Skin epidermis (tissue), 12 donors: ENCODE measurements around the gene INS.
A peak's percentile ranks its signal among the peaks of the same experiment; 100 is the strongest.

Experiments used
- H3K27ac ChIP-seq, 21 experiments: fragments of 200-600 bp; sonication (generic) in 11 of 21; one replicate each; pipeline ENCODE4 v1.5.0; 2020; ENCODE audit warnings: mild to moderate bottlenecking in 3 of 21, inconsistent platforms in 2 of 21, moderate library complexity in 2 of 21
- H3K4me3 ChIP-seq, 7 experiments: fragments of 200-600 bp; sonication (generic) in 2 of 7; one replicate each; pipeline ENCODE4 v1.5.0; 2020; ENCODE audit warnings: inconsistent platforms in 2 of 7, mild to moderate bottlenecking in 2 of 7, moderate library complexity in 1 of 7

The INS gene

DNA sequence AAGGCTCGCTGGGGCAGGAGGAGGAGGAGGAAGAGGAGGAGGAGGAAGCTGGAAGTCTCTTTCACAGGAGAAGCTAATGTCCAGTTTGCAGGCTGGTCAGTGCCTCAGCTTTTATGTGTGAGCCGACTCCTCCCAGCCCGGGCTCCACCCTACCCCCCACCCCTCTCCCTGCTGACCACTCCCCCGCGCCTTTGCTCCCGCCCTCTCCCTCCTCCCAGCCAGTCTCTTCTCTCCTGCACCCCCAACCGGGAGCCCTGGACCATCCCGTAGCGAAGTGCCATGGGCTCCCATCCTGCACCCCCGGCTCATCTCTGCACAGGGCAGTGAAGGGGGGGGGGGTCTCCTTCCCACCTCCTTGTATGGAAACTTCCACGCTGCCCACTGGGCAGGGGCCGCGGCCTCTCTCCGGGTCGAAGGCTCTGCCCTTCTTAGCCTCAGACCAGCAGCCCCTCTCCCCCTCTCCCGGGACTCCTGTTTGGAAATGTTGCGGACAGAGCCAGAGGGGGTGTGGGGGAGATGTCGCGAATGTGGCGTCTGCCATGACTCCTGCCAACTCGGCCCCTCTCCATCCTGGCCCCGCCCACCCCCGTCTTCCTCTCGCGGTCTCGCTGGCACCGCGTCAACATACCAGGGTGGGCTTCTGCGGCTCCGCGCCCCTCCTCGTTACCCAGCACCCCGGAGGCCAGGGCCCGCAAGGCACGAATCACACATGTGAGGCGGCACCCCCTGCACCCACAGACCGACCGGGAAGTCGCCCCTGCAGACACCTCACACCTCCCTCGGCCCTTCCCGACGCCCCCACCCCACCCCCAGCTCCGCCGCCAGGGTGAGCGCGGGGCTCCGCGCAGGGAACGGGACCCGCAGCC, 23.6 kb downstream of the INS start:
- H3K4me3 ChIP-seq, result peak overlapping the region in 5 of 7 experiments; percentile 10 to 28 (median 23)
- H3K27ac ChIP-seq, result peak overlapping the region in 1 of 21 experiments; percentile 45

DNA sequence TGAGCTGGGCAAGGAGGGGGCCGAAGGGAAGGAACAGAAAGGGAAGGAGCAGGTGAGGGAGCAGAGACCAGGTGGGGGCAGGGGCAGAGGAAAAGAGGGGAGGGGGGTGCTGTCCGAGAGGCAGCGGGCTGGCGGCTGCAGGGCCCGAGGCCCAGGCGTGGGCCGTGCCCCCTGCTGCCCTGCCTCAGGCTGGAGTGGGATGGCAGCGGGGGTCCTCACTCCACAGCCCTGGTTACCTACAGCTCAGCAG, 24.1 kb downstream of the INS start:
- Histone ChIP-seq H3K4me3 (no peak overlapping the region), H3K27ac (no peak overlapping the region)

DNA sequence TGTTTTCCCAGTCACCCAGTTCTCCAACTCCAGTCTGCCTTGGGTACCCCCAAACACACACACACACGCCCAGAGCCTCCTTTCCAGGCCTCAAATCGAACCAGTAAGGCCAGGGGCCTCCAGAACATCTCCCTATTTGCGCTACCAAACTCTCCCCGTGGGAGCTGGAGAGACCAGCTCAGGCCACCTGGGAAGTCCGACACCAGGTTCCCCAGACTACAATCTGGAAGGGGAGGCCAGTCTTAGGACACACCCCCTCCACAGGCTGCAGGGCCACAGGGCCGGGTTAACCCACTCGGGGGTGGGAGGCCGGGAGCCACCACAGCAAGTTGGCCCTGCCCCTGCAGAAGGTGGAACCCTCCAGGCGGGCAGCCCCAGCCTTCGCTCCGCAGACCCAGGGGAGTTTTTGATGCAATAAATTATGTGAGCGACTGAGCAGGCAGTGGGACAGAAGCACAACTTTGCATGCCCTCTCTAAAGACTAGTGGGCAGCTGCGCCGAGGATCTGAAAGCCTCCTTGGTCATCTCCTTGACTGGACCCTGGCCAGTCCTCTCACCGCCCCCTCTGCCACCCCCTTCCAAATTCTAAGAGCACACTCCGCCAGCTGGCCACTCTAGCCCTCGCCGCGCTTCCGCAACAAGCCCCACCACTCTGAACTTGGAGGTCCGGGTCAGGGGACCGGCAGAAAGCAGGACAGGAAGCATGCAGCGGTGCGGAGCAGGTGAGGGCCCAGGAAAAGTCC, 24.6 kb downstream of the INS start:
- no peak overlapping the region for H3K27ac ChIP-seq
- H3K4me3 ChIP-seq, result no peak overlapping the region

DNA sequence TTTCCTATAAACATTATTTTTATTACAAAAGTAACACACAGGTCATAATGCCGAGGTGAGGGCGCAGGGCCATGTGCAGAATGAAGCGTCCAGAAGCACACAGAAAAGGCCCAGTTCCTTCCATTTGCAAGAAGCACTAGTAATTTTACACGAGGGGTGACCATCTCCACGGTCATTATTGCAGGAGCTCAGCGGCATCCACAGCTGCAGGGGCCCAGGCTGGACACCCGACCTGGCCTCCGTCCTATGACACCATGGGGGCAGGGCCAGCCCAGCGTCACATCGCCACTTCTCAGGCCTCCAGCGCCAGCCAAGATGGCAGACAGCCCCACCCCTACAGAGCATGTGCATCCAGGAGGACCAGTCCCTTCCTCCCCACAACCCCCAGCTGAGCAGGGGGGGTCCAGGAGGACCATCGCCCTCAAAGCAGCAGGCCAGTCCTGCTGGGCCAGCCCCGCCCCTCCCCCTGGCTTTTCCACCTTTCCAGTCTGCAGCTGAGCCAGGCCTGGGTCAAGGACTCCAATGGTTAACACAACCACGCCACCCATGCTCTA, 25.3 kb downstream of the INS start:
- Histone ChIP-seq H3K27ac (no peak overlapping the region), H3K4me3 (no peak overlapping the region)

DNA sequence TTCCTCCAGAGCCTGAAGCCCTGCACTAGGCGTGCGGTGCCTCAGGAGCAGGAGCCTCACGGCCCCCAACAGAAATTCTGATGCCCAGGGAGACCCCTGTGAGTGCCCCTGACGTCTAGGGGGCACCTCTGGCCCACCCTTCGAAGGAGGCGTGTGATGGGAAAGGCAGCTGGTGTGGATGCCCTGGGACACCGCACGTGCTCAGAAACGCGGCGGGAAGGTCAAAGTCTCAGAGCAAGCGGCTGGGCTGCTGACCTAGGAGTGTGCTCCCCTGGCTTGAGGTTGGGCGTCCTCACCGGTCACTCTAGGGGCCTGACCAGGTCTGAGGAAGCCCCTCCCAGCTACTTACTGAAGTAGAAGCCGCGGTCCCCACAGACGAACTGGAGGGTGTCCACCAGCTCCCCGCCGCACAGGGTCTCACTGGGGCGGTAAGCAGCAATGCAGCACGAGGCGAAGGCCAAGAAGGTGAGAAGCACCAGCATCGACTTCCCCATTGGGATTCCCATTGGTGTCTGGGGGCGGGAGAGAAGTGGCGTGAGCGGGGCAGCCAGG, 25.9 kb downstream of the INS start:
- no peak overlapping the region for H3K27ac ChIP-seq
- no peak overlapping the region for H3K4me3 ChIP-seq

DNA sequence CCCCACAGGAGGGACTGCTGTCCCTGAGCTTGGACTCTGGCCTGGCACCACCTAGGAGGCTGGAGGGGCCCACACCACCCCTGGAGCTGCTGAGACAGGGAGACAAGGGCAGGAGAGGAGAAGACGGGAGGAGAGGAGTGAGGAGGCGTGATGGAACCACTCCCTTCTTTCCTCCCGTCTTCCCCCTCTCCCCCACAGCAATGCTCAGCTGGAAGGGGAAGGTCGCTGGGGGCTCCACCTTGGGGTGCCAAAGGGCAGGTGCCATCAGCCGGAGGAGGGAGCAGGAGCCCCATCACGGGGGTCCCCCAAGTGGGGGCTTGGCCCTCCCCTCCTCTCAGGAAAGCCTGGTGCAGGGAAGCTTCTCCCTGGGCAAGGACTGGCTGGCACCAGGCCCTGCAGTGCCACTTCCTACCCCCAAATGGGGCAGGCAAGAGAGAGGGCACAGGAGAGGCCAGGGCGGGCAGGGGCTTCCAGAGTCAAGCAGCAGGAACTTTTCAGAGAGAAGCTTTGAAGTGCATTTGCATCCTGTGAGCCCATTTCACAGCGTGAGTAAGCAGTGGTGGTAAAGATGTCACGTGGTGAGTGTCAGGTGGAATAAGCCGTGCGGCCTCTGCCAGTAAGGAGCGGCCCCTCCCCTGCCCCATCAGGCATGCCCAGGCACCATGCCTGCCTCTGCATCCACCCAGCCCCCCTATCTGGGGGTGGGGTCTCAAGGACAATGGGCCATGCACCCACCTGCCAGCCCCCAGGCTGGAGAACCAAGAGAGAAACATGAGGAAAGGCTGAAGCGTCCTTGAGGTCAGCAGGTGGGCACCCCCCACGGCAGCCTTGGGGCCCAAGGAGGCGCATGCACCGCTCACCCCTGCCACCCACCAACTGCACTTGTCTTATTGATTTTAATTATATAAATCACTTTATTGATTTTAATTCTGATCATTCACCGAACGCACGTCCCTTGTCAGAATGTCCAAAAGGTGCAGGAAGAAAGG, 26.7 kb downstream of the INS start:
- Histone ChIP-seq H3K4me3 (no peak overlapping the region), H3K27ac (no peak overlapping the region)

DNA sequence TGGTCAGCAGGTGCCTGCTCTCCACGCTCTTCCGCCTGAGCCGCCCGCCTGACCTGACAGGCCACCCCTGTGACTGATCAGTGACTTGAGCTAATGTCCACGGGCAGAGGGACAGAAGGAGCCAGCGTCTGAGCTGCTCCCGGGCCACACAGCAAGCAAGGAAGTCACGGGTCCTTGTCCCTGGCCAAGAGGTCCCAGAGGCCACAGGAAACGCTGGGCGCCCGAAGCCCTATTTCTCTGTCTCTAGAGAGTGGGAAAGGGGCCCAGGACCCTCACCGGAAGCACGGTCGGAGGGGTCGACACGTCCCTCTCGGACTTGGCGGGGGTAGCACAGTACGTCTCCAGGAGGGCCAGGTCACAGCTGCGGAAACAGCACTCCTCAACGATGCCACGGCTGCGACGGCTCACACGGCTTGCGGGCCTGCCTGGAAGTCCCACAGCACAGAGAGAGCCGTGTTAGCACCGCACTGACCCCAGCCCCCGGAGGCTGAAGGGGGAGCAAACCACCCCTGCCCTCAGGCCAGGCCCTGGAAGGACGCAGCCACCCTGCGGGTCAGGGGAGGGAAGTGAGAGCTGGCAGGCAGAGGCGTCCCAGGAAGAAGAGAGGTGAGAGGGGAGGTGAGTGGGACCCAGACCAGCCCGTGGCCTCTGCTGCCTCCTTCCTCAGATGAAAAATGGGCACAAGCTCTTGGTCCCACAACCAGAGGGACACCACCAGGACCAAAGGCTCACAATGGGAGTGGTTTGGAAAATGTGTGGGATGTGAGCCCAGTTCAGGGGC, 27.6 kb downstream of the INS start:
- Histone ChIP-seq H3K27ac (no peak overlapping the region), H3K4me3 (no peak overlapping the region)

DNA sequence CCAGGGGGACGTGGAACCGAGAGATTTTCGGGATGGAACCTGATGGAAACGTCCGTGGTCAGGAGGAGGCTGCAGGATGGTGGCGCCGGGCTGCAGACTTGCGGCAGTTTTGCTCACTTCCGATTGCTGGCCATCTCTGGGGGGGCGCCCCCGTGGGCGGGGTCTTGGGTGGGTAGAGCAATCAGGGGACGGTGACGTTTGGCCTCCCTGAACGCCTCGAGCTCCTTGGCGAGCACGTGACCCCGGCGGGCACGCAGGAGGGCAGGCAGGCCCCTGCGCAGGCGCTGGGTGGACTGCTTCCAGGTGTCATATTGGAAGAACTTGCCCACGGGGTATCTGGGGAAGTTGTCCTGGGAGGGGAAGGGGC, 28.2 kb downstream of the INS start:
- Histone ChIP-seq H3K4me3 (no peak overlapping the region), H3K27ac (no peak overlapping the region)

DNA sequence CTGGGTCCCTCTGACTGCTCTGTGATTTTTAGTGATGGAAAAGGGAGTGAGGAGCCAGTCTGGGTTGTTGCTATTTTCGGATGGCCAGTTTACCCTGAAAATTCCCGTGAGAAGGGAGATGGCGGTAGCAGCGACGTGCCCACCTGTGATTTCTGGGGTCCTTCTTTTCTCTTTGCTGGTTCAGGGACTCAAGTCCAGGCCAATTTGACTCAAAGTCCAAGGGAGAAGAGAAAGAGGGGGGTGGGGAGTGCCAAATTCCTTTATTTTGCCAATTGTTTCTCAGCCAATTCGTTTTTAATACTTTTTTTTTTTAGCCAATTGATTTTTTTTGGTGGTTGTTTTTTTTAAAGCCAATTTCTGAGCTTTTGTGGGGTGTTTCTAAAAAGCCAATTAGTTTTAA, 28.8 kb downstream of the INS start:
- no peak overlapping the region for H3K4me3 ChIP-seq
- no peak overlapping the region for H3K27ac ChIP-seq

DNA sequence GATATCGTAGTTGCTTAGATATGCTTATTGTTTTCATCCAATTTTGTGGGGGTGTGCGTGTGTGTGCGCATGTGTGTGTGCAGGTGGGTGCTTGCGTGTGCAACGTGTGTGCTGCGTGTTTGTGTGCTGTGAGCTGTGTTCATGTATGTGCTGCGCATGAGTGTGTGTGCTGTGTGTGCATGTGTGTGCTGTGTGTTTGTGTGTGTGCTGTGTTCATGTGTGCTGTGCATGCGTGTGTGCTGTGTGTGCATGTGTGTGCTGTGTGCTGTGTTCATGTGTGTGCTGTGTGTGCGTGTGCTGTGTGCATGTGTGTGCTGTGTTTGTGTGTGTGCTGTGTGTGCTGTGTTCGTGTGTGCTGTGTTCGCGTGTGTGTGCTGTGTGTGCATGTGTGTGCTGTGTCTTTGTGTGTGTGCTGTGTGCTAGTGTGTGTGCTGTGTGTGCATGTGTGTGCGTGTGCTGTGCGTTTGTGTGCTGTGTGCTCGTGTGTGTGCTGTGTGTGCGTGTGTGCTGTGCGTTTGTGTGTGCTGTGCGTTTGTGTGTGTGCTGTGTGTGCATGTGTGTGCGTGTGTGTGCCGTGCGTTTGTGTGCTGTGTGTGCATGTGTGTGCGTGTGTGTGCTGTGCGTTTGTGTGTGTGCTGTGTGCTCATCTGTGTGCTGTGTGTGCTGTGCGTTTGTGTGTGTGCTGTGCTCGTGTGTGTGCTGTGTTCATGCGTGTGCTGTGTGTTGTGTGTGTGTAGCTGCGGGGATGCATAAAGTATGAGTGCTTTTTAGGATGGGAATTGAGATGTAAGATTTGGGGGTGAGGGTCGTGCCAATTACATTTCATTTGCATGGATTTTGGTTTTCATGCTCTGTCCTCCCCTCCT, 29.4 kb downstream of the INS start:
- H3K4me3 ChIP-seq, result no peak overlapping the region

DNA sequence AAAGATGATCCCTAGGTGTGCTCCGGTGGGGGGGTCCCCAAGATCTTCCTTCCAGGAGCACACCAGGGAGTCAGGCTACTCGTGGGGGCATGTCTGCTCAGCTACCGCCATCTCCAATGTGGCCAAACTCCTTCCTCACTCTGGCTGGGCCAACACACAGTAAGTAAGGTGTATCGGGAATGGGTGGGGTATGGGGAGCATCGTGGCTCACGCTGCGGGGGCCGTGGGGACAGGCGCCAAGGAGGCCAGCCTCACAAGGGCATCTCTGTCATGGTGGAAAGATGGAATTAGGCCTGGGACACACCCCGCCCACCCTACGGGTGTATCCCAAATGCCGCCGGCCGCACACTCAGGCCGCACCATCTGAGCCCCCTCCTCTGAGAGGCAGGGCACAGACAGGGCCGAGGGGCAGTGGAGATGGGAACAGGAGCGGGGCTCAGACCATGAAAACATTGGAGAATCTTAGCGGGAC, 30.1 kb downstream of the INS start:
- Histone ChIP-seq H3K27ac (no peak overlapping the region), H3K4me3 (no peak overlapping the region)

More for the DNA sequence above, 29.4 kb downstream of the INS start:
- no peak overlapping the region for H3K27ac ChIP-seq

DNA sequence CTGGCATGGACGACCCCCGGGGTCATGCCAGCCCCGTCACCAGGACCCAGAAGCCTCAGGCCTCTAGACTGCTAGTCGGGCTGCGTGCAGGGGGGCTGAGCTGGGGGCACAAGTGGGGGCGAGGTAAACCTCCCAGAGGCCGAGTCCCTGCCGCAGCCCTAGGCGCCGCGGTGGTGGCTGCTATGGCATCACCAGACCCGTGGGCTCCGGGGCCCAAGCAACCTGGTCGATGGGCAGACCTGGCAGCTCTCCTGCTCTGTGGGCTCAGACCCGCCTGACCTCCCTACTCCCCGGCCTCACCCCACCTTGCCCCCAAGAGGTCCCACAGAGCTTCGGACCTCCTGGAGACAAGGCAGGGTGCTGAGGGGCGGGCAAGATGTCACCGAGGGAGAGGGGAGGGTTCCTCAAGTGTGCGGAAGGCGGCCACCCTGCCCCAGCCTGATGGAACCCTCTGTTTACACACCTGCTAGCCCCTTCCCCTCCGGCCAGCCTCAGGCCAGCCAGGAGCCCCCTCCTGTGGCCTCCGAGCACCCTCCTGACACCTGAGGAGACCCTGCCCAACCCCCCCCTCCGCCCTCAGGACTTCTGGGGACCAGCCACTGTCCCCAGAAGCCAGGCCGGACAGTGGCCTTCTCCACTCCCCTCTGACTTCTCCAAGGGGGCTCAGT, 31.2 kb downstream of the INS start:
- Histone ChIP-seq H3K27ac (no peak overlapping the region), H3K4me3 (no peak overlapping the region)

DNA sequence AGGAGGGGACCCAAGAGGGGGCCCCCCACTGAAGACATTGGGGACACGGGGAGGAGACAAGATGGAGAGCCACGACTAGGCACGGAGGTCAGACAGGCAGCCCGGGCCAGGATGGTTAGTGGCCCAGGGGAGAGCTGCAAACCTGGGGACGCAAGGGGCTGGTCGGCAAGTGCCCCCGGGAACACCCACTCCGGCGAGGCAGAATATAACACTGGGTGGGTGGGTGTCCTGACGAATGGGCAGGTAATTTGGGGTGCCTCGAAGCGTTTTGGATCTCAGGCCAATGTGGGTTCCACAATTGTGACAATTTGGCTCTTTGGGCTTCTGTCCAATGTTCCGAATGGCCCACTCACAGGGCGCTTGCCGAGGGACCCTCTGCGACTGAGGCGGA, 31.7 kb downstream of the INS start:
- Histone ChIP-seq H3K4me3 (no peak overlapping the region), H3K27ac (no peak overlapping the region)

DNA sequence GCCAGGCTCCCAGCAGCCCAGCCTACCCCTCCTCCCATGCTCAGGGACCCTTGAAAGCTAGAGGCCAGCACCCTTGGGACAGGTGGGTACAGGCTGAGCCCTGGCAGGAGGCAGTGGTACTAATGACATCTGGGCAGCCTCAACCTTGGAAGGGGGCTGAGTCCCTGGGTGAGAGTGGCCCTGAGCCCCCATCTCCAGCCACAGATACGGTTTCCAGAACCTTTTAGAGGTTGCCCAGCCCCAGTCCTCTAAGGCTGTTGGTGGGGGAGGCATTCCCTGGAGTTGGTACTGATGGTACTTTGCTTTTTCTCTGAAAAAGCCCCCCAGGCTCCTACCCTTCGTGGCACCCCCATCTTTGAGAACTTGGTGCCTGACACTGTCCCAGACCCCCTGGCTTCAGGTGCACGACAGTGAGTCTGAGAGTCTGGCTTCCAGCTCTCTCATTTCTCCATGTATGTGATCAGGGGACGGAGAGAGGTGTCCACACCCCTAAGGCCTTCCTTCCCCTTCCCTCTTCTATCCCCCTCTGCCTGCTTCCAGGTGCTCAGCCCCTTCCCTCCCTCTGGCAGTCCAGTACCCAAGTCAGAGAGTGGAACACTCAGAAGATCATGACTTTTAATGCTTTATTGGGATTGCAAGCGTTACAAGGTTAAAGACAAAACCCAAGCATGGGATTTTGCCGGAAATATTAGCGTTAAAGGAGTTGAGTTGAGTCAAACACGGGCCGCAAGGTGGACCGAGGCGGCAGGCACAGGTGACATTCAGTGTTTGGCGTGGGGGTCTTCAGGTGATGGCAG, 32.3 kb downstream of the INS start:
- Histone ChIP-seq H3K27ac (no peak overlapping the region), H3K4me3 (no peak overlapping the region)

DNA sequence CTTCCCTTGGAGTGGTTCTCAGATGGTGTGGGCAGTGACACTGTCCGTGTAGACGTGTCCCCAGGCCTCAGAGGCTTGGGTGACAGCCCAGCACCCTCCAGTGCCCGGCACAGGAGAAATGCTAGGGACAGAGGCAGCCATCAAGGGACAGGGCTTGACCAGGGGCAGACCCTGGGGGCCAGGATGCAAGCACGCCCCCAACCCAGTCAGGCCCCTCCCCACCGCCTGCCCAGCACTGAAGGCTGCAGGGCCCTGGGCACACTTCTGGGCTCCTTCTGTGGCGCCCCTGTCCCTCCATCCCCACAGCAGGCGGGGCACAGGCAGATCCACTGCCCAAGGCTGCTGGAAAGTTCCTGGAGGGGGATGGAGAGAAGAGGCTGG, 32.9 kb downstream of the INS start:
- Histone ChIP-seq H3K27ac (no peak overlapping the region), H3K4me3 (no peak overlapping the region)

DNA sequence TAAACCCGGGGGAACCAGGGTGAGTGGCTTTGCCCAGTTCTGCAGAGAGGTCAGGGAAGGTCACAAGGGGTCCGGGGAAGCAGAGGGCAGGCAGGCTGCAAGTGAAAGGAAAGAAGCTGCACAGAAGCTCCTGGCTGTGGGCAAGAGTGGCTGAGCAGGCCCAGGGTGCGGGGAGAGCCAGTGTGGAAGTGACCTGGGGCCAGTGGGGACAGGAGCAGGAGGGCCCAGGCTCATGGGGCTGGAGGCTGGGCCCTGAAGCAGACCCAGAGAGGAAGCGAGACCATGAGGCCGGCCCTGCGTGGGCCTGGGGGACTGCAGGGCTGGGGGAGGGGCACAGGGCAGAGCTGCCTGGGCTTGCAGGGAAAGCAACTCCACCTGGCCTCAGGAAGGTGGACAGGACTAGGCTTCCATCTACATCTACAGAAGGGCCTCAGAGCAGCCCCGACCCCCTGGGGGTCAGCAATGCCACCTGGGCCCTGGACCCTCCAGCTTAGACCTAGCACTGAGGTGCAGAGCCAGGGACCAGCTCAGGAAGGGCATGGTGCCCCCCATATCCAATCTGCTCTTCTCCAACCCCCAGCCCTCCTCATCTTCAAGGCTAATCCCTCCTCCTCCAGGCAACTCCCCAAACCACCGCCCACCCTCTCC, 33.4 kb downstream of the INS start:
- no peak overlapping the region for H3K4me3 ChIP-seq
- H3K27ac ChIP-seq, result no peak overlapping the region
